ENCODE measurements around the gene SEC24C. TPM values are rescaled to one million over a fixed set of nuclear protein-coding genes. Genes with fewer than 3 reads are reported as not detected.
"Not testable (repeated sequence)": the region's sequence is repeated elsewhere in the genome, so short reads cannot be mapped to it uniquely, and the experiment has no call there.

SEC24C gene
- total RNA-seq, 1 donor: 54.0 TPM

DNA sequence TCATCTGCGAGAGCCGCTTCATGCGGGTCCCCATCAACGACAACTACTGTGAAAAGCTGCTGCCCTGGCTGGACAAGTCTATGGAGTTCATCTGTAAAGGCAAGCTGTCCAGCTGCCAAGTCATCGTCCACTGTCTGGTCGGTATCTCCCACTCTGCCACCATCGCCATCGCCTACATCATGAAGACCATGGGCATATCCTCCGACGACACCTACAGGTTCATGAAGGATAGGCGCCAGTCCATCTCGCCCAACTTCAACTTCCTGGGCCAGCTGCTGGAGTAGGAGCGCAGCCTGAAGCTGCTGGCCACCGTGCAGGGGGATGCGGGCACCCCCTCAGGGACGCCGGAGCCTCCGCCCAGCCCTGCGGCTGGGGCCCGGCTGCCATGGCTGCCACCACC is 11.7 kb upstream of the SEC24C start:
- TF ChIP-seq, protein P1, sequence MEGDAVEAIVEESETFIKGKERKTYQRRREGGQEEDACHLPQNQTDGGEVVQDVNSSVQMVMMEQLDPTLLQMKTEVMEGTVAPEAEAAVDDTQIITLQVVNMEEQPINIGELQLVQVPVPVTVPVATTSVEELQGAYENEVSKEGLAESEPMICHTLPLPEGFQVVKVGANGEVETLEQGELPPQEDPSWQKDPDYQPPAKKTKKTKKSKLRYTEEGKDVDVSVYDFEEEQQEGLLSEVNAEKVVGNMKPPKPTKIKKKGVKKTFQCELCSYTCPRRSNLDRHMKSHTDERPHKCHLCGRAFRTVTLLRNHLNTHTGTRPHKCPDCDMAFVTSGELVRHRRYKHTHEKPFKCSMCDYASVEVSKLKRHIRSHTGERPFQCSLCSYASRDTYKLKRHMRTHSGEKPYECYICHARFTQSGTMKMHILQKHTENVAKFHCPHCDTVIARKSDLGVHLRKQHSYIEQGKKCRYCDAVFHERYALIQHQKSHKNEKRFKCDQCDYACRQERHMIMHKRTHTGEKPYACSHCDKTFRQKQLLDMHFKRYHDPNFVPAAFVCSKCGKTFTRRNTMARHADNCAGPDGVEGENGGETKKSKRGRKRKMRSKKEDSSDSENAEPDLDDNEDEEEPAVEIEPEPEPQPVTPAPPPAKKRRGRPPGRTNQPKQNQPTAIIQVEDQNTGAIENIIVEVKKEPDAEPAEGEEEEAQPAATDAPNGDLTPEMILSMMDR (IDR thresholded peaks at IDR 0.05; ENCODE audit: insufficient read depth, low read depth, low read length): no peak
- DNase-seq (ENCODE audit: low read depth): no peak

DNA sequence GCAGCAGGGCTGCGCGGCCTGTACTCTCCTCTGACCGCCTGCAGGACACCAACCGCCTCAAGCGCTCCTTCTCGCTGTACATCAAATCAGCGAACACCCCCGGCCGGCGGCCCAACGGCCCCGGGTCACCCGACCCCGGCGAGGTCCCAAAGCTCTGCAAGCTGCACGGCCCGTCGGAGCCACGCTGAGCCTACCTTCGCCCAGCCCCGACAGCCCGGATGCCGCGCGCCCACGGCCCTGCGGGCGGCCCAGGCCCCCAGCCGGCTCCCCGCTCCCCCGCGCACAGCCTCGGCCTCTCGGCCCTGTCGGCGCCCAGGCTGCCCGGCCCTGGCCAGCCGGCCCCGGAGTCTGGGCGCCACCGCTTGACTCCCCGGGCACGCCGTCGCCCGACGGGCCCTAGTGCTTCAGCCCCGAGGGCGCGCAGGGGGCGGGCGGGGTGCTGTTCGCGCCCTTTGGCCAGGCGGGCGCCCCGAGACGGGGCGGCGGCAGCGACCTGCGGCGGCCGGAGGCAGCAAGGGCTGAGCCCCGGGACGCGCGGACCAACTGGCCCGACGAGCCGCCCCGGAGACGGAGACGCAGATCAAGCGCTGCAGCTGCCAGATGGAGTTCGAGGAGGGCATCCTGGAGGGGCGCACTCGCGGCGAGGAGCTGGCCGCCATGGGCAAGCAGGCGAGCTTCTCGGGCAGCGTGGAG is 11.1 kb upstream of the SEC24C start:
- TF ChIP-seq, protein P1 (IDR thresholded peaks at IDR 0.05; ENCODE audit: insufficient read depth, low read depth, low read length): no peak
- DNase-seq (ENCODE audit: low read depth): no peak
- H3K4me3 ChIP-seq (ENCODE audit: low read depth, low read length): no peak overlapping the region

More for the DNA sequence above, 11.7 kb upstream of the SEC24C start:
- no peak overlapping the region for H3K4me3 ChIP-seq (ENCODE audit: low read depth, low read length)

- DNase-seq (ENCODE audit: low read depth): no peak
- TF ChIP-seq, protein P1 (IDR thresholded peaks at IDR 0.05; ENCODE audit: insufficient read depth, low read depth, low read length): no peak
- H3K4me3 ChIP-seq (ENCODE audit: low read depth, low read length): no peak overlapping the region
Measured at GRCh38 chr10:73734028-73734720, 10.0 kb upstream of the SEC24C start.

DNA sequence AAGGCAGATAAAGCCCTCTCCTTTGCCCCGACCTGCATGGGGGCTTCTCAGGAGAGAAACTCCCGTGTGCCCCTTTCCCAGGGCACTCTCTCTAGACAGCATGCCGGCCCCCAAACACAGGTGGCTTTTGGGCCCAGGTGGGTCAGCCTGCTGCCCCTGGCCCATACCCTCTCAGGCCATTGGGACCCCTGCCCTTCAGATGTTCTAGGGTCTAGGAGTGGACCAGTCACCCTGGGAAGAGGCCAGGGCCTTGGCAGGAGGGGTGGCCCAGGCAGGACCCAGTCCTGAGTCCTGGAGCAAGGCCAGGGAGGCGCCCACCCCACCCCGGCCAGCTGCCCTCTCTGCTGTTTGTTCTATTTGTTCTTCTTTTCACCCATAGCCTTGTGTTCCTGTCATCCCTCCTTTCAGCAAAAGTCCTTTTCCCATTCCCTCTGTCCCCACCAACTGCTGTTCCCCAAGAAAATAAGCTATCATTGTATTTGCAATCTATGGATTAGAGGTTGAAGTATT is 9.3 kb upstream of the SEC24C start:
- TF ChIP-seq, protein P1 (IDR thresholded peaks at IDR 0.05; ENCODE audit: insufficient read depth, low read depth, low read length): no peak
- no peak overlapping the region for H3K4me3 ChIP-seq (ENCODE audit: low read depth, low read length)
- no peak for DNase-seq (ENCODE audit: low read depth)

- not testable (repeated sequence) for DNase-seq (ENCODE audit: low read depth); H3K4me3 ChIP-seq (ENCODE audit: low read depth, low read length)
Measured at GRCh38 chr10:73740501-73741254, 3.5 kb upstream of the SEC24C start.

GRCh38 chr10:73742454-73742734 is 1.8 kb upstream of the SEC24C start:
- no peak for DNase-seq (ENCODE audit: low read depth)
- no peak overlapping the region for H3K4me3 ChIP-seq (ENCODE audit: low read depth, low read length)
- TF ChIP-seq, protein P1 (IDR thresholded peaks at IDR 0.05; ENCODE audit: insufficient read depth, low read depth, low read length): no peak

DNA sequence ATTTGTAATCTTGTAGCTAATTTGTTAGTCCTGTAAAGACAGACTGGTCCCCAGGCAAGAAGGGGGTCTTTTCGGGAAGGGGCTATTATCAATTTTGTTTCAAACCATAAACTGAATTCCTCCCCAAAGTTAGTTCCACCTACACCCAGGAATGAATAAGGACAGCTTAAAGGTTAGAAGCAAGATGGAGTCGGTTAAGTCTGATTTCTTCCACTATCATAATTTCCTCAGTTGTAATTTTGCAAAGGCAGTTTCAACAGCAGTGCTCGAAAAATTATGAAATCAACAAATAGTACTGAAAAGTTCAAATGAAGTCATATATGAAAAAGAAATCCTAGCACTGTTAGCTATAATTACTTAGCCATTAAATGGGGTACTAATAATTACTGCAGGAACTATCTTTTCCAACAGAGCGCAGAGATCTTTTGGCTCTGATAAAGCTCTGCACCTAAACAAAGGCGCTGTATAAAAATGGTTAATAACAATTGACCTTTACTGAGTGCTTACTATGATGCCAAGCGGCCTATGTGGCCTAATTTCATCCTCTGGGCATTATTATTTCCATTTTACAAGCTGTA is 756 bp upstream of the SEC24C start:
- no peak for DNase-seq (ENCODE audit: low read depth)
- peak overlapping the region; percentile 81 for H3K4me3 ChIP-seq (ENCODE audit: low read depth, low read length)
- TF ChIP-seq, protein P1 (IDR thresholded peaks at IDR 0.05; ENCODE audit: insufficient read depth, low read depth, low read length): no peak
